NCI-H2081 (cell line): ENCODE data around the gene ZSCAN30.

Experiments used
- DNase-seq, 2 experiments: peaks; one replicate each; lab custom pipeline; 2025; lab: John Stamatoyannopoulos, UW

The ZSCAN30 gene

GRCh38 chr18:35278969-35279368 lies 11.1 kb downstream of the ZSCAN30 start:
- DNase-seq = no peak

DNA sequence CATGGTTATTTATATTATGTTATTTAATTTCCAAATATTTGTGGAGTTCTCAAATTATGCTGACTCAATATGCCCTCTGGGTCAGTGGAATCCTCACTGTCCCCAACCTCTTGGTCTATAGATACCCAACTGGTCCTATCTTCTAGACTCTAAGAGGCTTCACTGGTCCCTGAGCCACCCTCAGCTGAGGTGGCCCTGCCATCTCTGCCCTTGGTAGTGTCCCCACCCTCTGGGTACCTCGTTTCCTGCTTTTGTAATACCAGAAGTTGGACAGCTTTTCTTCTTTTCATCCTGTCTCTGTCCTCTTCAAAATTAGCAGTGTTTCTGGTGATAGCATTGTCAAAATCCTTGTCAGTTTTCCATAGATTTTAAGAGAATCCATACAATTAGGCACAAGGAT lies 11.9 kb downstream of the ZSCAN30 start:
- no peak for DNase-seq

GRCh38 chr18:35277633-35278032 lies 12.4 kb downstream of the ZSCAN30 start:
- no peak for DNase-seq

GRCh38 chr18:35276267-35276666 lies 13.8 kb downstream of the ZSCAN30 start:
- DNase-seq = no peak

- DNase-seq = no peak
Measured at GRCh38 chr18:35271656-35272055, 18.4 kb downstream of the ZSCAN30 start.

DNA sequence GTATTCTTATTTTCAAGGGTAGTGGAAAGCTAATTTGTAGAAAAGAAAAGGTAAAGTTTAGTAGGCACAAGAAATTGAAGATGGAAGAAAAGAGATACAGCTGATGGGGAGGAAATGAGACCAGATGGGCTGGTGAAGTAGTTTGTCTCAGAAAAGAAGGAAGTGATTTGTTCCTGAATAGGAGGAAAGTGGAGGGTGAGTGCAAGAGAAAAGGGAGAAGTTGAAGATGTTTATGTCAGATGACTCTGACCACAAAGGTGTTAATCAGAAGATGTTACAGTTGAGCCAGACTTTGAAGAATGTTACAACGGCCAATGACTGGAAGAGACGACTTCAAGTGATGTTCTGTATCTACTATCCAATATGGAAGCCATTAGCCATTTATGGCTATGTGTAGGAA lies 21.2 kb downstream of the ZSCAN30 start:
- no peak for DNase-seq

DNA sequence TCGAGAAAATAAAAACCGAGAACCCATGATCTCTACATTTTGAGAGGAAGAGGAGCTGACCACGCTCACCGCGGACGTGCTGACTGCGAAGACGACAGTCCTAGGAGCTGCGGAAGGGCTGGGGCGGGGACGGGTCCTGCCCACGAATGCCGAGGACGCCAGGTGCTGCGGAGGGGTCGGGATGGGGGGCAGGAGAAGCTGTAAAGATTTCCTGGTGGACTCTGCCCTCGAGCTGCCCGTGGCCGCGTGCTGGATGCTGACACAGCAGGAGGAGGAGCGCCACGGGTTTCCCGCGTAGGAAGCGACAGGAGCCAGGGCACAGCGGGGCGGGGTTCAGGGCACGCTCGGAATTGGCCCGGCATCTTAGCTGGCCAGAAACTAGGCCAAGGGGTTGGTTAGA lies 22.2 kb downstream of the ZSCAN30 start:
- DNase-seq = no peak

DNA sequence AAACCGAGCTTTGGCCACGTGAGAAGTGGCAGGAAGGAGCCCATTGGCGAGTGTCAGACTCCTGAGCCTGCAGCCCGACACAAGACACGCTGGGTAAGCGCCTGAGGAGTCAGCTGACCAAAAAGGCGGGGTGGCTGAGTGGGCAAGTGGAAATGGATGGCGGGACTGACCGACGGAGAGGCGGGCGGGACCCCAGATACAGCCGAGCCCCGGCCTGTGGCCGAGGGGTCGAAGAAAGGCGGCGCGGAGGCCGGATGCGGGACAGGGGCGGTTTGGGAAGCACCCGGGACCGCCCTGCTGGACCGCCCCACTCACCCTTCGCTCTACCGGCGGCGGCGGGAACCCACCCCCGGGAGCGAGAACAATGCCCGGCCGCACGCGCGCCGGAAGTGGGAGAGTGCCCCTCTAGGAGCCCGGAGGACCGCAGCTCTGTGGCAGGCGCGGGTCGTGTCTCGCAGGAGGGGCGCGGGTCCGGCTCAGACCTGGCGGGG lies 22.8 kb downstream of the ZSCAN30 start:
- DNase-seq = peak; percentile 78 to 83

- no peak for DNase-seq
Measured at GRCh38 chr18:35264409-35264808, 25.6 kb downstream of the ZSCAN30 start.

- no peak for DNase-seq
Measured at GRCh38 chr18:35256947-35257346, 33.1 kb downstream of the ZSCAN30 start.

GRCh38 chr18:35253655-35254287 lies 36.3 kb downstream of the ZSCAN30 start:
- no peak for DNase-seq

DNA sequence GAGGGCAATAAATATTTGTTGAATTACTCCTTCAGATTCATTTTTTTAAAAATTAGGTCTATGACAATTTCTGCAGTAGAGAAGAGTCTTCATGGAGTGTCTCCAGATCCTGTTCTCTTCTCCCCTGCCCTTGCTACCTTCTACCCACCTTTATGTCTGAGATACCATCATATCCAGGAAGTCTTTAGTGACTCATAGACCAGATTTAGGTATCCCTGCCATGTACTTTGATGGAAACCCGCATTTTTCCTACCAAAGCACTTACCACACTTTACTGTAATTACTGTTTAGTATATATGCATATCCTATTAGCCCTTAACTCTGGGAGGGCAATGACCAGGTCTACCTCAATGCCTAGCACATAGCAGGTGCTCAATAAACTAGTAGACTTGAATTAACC lies 37.6 kb downstream of the ZSCAN30 start:
- DNase-seq = no peak

DNA sequence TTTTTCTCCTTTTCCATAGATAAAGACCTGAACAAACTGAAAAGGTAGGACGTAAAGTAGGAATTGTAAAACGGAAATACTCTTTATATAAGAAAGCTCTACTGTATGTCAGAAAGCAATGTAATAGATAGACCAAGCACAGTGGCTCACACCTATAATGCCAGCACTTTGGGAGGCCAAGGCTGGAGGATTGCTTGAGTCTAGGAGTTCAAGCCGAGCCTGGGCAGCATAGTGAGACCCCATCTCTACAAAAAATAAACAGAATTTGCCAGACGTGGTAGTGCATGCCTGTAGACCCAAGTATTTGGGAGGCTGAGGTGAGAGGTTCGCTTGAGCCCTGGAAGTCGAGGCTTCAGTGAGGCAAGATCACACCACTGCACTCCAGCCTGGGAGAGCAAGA lies 41.6 kb downstream of the ZSCAN30 start:
- no peak for DNase-seq

GRCh38 chr18:35247412-35248249 lies 42.4 kb downstream of the ZSCAN30 start:
- DNase-seq = no peak

GRCh38 chr18:35246831-35247230 lies 43.2 kb downstream of the ZSCAN30 start:
- no peak for DNase-seq

GRCh38 chr18:35245719-35246317 lies 44.2 kb downstream of the ZSCAN30 start:
- no peak for DNase-seq

- no peak for DNase-seq
Measured at GRCh38 chr18:35244671-35245070, 45.4 kb downstream of the ZSCAN30 start.

GRCh38 chr18:35242426-35242825 lies 47.6 kb downstream of the ZSCAN30 start:
- DNase-seq = no peak

GRCh38 chr18:35241448-35241804 lies 48.6 kb downstream of the ZSCAN30 start:
- no peak for DNase-seq

DNA sequence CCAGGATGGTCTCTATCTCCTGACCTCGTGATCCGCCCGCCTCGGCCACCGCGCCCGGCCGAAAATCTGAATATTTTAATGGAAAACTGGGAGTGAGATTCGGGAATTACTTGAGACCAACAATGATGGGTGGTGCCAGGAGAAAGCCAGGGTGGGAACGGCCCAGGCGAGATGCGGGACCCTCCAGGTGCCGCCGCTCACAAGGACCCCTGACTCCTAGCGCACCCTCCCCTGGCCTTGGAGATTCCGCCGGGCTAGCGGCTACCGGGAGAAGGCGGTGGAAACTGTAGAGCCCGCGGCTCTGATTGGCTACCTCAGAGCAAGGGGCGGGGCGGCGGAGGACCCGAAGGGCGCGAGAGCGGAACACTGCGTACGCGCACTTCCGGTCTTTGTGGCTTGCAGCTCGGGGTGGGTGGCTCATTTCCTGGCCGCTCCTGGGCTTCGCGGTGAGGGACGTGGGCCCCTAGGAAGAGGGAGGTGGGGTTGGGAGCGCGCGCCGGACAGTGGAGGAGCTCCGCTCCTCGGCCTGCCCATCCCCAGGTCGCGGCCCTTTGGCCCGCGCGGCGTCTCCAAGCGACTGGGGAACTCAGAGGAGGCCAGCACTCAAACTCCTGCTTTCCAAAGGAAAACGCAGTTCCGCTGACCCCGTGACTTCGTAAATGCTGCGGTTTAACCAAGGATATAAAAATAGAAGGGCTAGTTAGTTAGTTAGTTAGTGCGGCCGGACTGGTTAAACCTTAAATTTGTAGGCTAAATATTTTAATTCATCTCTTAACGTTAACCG lies 49.2 kb downstream of the ZSCAN30 start, which contains the start of gene ZNF397:
Gene ZNF397, plus strand, starts transcription at position 371 of the 784 bp plus-strand sequence. CDS start 1,437 bp downstream, outside the sequence.
- DNase-seq = peak; percentile 96 to 98

GRCh38 chr18:35239314-35239713 lies 50.7 kb downstream of the ZSCAN30 start:
- DNase-seq = no peak
